NB4 (cell line): ENCODE data around the gene PPP1R37.

Experiments used
- CTCF ChIP-seq: IDR thresholded peaks from one replicate; pipeline ENCODE4 v1.5.1; 2012; ENCODE audit warnings: low read depth, low read length
- MAX ChIP-seq: IDR thresholded peaks from 2 replicates; pipeline ENCODE4 v1.6.1; 2011; ENCODE audit warnings: low read depth, low read length
- POLR2A ChIP-seq: IDR thresholded peaks from 2 replicates; pipeline ENCODE4 v1.6.1; 2011; ENCODE audit warnings: mild to moderate bottlenecking; ENCODE audit not compliant: insufficient read length; ENCODE audit errors: extremely low read depth

- no peak for TF ChIP-seq CTCF
- no peak for TF ChIP-seq POLR2A
- no peak for TF ChIP-seq MAX
Measured at GRCh38 chr19:45168767-45169351, 75.9 kb downstream of the PPP1R37 start.
